GM18508 (cell line): ENCODE results near the gene SAMD3.
"Not testable (repeated sequence)": the region's sequence is repeated elsewhere in the genome, so short reads cannot be mapped to it uniquely, and the experiment has no call there.

ENCODE experiments used
- ATAC-seq: cut with Tn5 transposase; IDR thresholded peaks from one replicate; pipeline ENCODE4 v1.9.1; 2021; ENCODE audit warnings: moderate number of reproducible peaks; ENCODE audit not compliant: insufficient read depth, unreplicated experiment

The SAMD3 gene

GRCh38 chr6:130138116-130138908 is 84.4 kb downstream of the SAMD3 start:
- peak; percentile 64 for ATAC-seq

- ATAC-seq = no peak
Observed at GRCh38 chr6:130136798-130137197, 86.0 kb downstream of the SAMD3 start.

- ATAC-seq = no peak
Observed at GRCh38 chr6:130134582-130134981, 88.2 kb downstream of the SAMD3 start.

GRCh38 chr6:130132286-130132701 is 90.5 kb downstream of the SAMD3 start:
- ATAC-seq = no peak

- no peak for ATAC-seq
Observed at GRCh38 chr6:130129762-130130246, 92.9 kb downstream of the SAMD3 start.

- ATAC-seq = no peak
Observed at GRCh38 chr6:130128326-130128725, 94.4 kb downstream of the SAMD3 start.

- ATAC-seq = no peak
Observed at GRCh38 chr6:130127195-130127594, 95.6 kb downstream of the SAMD3 start.

GRCh38 chr6:130122243-130122642 is 100.5 kb downstream of the SAMD3 start:
- ATAC-seq = no peak

- no peak for ATAC-seq
Observed at GRCh38 chr6:130120731-130121130, 102.0 kb downstream of the SAMD3 start.

- ATAC-seq = no peak
Observed at GRCh38 chr6:130119211-130119610, 103.5 kb downstream of the SAMD3 start.

- ATAC-seq = no peak
Observed at GRCh38 chr6:130118236-130118635, 104.5 kb downstream of the SAMD3 start.

GRCh38 chr6:130117187-130117701 is 105.5 kb downstream of the SAMD3 start:
- ATAC-seq = not testable (repeated sequence)

GRCh38 chr6:130116273-130116672 is 106.5 kb downstream of the SAMD3 start:
- no peak for ATAC-seq

- peak; percentile 67 for ATAC-seq
Observed at GRCh38 chr6:130115036-130115435, 107.7 kb downstream of the SAMD3 start.

- ATAC-seq = no peak
Observed at GRCh38 chr6:130113201-130113710, 109.5 kb downstream of the SAMD3 start.

GRCh38 chr6:130111031-130111430 is 111.7 kb downstream of the SAMD3 start:
- no peak for ATAC-seq

- no peak for ATAC-seq
Observed at GRCh38 chr6:130107710-130108109, 115.0 kb downstream of the SAMD3 start.

GRCh38 chr6:130105996-130106704 is 116.6 kb downstream of the SAMD3 start:
- no peak for ATAC-seq

- ATAC-seq = no peak
Observed at GRCh38 chr6:130099119-130099518, 123.6 kb downstream of the SAMD3 start.

- no peak for ATAC-seq
Observed at GRCh38 chr6:130098317-130098716, 124.4 kb downstream of the SAMD3 start.
